Stimulated activated CD8-positive, alpha-beta memory T cell treated with anti-CD3 and anti-CD28 coated beads, Interleukin-2, amount 100 ng/mL, for 1 hour (primary cell): ENCODE data around the gene DDOST.
"Not testable (repeated sequence)": the region's sequence is repeated elsewhere in the genome, so short reads cannot be mapped to it uniquely, and the experiment has no call there.

Experiments used
- DNase-seq, 2 donors: peaks; one replicate each; pipeline ENCODE4 v3.0.0-alpha.2; 2020; ENCODE audit warnings: low read depth in 2 of 2

Gene DDOST

DNA sequence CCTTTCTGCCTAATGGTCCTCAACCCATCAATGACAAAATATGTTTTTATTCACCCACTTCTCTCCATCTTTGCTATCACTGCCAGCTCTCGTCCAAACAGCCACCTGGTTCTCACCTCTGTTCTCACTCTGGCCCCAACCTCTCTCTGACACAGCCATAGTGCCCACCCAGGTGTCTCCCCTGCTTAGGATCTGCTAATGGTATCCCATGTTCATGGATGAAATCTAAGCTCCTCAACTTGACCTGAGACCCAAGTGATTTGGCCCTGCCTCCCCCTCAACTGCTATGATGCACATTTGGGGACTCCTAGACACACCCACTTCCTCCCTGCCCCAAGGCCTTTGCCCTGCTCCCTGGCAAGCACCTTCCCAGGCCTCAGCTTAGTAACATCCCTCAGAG, 30.7 kb upstream of the DDOST start:
- DNase-seq: no peak

DNA sequence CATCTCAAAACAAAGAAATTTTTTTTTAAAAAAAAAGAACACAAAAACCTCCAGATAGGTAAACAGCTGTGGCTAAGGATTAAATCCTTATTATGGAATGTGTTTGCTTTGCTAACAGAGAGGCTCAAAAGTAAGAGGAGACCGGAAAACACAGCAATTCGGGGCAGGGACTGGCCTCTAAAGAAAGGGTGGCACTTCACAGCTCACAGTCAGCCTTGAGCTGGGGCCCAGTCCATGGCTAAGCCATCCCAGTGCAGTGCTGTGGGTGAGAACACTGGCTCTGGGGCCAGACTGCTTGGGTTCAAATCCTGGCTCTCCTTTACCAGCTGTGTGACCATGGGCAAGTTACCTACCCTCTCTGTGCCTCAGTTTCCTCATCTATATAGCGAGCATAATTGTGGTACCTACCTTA, 28.5 kb upstream of the DDOST start:
- no peak for DNase-seq

DNA sequence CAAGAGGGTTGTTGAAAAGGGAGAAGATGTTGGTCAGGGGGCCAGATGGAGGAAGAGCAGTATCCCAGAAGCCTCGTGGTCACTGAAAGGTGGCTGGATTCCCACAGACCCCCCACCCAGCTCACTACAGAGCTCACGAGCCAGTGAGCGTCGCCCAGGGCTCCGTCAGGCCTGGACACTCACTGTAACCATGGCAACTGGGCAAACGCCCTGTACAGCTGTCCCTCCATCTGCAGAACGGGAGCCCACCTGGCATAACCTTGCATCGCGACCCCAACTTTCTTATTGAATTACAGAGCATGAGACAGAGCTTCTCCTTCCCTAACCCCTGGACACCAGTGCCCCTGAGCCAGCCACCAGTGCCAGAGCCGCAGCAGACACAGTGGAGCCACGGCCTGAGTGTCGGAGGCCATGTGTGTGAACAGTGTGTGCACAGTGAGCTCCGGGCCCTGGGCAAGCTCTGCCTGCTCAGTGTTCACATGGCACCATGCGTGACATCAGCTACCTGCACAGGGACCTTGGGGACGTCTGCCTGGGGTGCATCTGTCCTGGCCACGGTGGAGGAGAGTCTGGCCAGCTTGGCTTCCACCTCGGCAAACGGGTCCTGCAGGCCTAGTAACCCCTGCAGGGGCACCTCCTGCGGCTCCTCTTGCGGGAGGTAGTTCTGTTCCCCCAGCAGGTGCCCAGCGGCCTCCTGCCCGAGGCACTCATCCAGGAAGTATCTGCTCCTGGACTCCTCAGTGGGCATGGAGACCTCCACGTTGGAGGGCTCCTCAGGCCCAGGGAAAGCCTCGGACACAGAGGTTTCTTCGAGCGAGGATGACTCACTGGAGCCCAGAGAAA, 25.9 kb upstream of the DDOST start:
- DNase-seq: no peak

DNA sequence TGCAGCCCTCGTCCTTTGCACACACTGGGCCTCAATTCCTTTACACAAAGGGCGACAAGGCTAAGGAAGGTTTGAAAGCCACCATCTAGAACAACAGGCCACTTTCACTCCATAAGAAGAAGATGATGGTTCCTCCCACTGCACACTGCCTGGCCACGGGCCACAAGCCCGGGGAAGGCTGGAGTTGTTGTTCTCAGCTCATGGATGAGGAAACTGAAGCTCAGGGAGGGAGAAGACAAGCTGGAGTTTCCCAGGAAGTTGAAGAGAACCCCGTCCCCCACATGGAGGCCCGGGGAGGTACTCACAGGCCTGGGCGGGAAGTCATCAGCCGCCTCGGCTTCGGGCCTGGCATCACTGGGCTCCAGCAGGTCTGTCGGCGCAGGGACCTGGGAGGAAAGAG, 24.6 kb upstream of the DDOST start:
- DNase-seq: no peak

DNA sequence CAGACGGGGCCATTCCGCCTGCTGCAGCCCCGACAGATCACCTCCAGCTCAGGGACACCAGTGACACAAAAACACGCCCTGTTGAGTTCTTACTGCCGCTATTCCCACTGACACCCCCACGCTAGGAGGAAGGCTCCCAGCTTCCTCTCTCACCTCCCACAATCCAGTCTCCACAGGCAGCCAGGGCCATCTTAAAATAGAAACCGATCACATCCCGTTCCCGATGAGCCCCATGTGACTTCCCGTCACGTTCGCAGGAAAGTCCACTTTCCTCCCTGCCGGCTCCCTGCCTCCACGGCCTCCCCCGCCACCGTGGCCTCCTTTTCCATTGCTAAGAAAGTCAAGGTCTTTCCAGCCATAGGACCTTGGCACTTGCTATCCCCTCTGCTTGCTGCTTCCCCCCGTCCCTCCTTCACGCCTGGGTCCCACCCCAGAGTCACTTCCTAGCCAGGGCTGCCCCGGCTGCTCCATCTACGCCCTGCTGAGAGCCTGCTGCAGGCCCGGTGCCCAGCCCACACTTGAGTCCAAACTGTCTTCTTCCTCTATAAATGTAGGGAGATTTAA, 24.0 kb upstream of the DDOST start:
- DNase-seq: no peak

DNA sequence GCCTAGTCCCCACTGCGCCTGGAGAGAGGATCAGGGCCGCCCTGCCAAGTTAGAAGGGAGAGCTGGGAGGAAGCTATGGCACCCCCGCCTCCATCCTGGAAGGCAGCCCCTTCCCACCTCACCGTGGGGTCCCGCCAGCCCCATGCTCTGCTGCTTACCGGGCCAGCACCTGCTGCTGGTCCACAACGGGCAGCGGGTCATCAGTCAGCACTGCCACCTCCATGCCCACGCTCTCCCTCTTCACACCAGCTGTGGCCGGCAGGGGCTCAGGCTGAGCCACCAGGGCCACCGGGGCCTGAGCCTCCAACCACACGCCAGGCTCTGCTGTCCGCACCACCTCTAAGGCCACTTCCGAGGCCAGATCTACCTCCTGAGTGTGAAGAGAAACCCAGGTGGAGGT, 23.5 kb upstream of the DDOST start:
- no peak for DNase-seq

DNA sequence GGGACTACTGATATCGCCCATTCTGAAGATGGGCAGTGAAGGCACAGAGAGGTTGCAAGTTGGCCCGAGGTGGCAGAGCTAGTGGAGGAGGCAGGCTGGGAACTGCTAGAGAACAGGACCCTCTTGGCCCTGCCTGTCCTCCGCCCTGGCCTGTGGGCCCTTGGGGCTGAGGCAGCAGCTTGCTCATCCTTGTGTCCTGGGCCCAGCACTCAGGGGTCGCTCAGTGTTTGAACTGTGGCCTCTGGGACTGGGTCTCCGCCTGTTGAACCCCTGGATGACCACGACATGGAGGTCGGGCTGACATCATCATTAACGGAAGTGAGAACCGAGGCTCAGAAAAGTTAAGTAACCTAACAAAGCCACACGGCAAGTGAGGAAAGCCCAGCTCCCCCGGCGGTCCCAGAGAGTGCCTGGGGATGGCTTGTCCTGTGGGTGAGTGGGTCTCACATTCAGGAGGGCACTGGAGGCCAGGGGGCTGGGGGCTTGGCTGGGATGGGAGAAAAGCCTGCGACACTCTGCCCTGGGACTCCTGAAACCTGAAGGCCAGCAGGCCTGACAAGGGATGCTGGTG, 23.0 kb upstream of the DDOST start:
- DNase-seq: no peak

DNA sequence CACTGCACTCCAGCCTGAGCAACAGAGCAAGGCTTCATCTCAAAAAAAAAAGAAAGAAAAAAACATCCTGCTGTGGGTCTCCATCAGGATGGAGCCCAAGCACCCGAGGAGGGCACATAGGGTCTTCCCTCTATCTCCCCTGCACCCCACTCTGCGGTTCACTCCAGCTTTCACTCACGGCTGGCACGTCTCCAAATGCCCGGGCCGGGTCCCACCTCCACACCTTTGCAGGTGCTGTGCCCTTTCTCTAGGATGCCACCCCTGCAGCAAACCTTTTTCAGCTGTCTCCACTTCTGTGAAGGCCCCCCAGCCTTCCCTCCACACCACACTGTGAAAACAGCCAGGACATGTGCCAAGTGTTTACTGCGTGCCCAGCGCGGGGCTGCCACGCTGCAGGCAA, 22.4 kb upstream of the DDOST start:
- DNase-seq: no peak

DNA sequence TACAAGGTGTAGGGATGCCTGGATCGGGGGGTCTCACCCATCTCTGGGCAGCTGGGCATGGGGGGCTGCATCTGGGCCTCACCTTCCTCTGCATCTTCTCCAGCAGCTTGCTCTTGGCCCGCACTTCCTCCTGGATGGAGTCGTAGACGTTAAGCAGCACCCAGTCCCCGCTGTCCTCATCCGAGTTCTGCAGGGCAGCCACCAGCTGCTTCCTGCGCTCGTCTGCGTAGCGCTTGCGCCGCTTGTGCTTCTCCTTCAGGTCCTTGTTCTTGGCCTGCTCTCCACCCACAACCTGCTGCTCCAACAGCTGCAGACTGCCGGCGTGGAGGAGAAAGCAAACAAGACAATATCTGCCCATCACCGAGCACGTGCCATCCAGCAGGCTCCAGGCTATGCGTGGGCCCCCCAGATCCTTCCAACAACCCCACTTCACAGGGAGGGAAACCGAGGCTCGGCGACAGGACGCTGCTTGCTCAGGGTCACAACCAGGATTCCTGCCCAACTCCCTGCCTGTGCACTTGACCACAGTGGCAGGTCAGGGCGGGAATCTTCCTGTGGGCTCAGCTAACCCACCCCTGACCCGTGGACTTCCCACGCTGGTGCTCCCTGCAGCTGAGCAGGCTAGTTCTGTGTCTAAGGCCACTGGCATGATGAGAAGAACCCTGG, 21.5 kb upstream of the DDOST start:
- DNase-seq: no peak

DNA sequence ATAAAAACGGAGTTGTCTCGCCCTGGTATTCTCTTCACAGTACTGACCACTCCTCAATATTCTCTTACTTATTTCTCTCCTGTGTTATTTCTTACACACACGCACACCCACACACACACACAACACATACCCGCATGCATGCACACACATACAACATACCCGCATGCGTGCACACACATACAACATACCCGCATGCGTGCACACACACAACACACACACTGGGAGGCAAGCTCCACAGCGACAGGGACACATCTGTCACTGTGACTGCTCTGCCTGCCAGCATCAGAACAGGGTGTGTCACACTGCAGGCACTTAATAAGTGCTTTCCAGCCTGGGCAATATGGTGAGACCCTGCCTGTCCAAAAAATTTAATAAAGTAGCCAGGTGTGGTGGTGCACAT, 20.8 kb upstream of the DDOST start:
- DNase-seq: no peak

DNA sequence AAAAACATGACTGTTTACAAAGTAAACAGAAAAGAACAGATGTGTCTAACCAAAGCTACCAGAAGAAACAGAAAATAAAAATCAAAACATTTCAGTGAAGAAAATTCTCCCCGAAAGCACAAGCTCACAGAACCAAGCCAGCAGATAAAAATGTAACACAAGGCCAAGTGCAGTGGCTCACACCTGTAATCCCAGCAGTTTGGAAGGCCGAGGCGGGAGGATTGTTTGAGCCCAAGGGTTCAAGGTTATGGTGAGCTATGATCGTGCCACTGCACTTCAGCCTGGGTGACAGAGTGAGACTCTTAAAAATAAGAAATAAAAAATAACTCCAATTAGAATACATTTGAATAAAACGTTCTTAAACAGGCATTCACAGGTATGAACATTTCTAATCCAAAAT, 19.1 kb upstream of the DDOST start:
- no peak for DNase-seq

DNA sequence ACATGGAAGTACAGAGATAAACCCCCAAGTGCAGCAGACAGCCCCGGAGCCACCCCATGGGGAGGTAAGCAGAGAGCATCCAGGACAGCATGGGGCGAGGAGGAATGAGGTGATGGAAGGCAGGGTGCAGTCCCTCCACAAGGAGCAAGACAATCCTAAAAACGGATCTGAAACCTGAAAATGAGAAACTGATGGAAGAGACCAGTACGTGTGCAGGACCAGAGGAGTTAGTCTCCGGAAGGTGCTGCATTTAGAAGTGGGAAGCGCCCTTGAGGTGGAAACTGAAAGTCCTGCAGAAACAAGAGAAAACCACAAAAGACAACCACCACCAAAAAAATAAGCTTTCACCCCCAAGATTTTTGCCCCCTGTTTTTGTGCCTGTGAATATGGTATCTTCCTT, 17.4 kb upstream of the DDOST start:
- DNase-seq: no peak

DNA sequence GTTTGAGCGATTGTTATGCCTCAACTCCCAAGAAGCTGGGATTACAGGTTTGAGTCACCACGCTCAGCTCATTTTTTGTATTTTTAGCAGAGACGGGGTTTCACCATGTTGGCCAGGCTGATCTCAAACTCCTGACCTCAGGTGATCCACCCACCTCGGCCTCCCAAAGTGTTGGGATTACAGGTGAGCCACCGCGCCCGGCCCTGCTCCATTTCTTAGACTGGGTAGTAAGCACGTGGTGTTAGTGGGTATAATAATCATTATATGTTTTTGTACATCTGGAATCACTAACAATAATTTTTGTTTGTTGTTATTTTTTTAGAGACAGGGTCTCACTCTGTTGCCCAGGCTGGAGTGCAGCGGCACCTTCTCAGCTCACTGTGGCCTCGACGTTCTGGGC, 12.5 kb upstream of the DDOST start:
- not testable (repeated sequence) for DNase-seq

DNA sequence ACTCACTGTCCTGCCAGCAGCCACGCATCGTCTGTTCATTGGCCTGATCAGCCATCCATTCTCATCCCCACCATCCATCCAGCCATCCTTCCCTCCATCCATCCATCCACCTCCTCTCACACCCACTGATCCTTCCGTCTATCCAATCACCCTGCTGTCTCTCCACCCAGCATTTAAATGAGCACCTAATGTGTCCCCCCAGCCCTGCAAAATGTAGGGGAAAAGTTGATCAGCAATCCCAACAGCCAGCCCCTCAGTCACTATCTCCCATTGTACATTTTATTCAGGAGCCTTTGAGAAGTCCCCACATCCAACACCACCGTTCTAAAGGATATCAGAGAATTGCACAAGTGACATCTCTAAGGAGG, 11.1 kb upstream of the DDOST start:
- DNase-seq: no peak

DNA sequence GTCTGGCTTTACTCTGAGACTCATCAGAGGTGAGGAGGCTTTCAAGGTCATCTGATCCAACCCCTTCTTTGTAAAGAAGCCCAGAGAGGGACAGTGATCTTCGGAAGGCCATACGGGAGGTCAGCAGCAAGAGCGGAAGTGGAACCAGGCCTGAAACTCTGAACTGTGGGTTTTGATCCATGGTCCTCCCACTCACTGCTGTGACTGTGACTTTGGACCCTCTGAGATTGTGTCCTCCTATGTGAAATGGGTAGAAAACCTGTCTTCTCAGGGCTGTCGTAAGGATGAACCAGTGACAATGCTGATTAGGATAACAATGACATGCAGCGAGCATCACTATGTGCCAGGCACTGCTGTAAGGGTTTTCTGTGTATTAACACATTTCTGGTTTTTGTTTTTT, 9.8 kb upstream of the DDOST start:
- DNase-seq: no peak

DNA sequence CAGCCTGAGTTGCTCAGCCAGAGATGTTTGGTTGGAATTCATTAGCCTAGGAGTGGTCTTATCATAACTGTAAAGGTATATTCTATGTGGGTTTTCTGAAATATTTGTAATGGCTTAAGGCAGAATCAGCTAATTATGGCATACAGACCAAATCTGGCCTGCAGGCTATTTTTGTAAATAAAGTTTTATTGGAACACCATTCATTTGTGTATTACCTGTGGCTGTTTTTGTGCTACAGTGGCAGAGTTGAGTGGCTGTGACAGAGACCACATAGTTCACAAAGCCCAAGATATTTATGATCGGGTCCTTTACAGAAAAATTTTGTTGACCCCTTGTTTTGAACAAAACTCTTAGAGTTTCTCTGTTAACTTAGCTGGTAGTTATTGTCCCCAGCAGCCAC, 7.4 kb upstream of the DDOST start:
- no peak for DNase-seq

DNA sequence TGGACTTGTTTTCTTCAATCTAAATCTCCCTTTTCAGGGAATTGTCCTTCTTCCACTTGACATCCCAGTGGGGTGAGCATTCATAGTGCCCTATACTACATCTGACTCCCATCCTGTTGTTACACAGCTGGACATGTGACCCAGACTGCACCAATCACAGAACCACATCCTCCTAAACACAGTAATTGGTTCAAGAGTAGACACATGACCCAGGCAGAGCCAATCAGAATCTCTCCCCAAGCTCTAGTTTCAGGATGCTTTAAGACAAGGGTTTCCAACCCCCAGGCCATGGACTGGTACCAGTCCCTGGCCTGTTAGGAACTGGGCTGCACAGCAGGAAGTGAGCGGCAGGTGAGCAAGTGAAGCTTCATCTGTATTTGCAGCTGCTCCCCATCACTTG, 5.6 kb upstream of the DDOST start:
- DNase-seq: no peak

DNA sequence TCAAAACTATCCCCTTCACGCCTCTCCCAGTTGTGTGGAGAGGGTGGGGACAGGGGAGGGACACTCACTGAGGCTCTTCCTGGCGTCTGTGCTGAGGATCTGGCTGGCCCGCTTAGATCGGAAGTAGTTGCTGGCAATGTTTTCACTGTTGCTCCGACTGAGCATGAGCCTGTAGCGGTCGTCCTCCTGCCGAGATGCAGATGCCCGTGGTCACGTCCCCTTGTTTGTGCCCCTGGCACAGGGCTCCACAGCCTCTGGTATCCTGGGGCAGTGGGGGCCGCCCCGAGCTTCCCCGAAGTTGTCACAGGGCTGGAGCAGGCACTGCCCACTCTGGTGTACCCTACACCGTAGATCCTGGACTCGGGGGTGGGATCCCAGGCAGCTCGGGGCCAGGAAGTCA, 5.0 kb upstream of the DDOST start:
- DNase-seq: no peak

DNA sequence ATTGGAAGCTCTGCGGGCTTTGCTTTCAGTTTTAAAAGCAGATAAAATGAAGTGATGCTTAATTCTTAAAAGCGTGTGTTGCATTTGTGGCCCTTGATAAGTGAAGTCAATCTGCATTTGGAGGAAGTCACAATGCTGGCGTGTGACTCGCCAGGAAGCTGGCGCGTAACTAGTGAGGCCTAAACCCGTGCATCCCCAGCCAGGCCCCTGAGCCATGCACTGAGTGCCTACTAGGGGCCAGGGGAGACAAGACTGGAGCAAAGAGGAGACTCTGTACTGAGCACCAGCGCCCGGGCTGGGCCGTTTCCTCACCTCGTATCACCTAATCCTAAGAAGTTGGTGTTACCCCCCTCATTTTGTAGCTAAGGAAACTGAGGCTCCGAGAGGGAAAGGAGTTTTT, 4.6 kb upstream of the DDOST start:
- DNase-seq: no peak

DNA sequence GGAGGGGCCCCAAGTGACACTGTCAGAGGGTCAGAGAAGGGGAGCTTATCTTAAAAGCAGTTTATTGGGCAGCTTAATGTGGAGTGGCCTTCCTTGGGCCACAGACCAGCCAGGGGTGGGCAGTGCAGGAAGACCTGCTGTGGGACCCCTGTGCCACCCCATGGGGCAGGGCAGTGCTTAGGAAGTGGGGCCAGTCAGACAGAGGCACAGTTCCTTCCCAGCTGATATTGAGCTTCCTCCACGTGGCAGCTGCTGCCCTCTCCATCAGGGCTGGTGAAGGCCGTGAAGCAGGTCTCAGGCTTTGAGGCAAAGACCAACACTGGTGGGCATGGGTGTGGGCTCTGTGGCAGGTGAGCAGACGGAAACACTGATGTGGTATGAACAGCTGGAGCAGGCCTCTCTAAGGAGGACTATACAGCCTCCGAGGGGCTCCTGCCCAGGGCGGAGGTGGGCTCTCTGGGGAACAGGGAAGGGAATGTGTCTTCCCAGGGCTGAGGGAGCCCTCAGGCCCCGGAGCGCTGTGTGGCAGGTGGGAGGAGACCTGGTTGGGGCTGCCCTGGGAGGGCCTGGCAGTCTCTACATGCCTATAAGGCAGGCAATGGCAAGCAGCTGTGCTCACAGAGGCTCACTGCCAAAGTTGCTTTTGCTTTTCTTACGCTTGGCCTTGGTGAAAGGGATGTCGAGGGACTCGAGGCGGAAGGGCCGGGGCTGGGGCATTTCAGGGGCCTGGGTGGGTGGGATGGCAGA, 3.0 kb upstream of the DDOST start:
- DNase-seq: no peak

DNA sequence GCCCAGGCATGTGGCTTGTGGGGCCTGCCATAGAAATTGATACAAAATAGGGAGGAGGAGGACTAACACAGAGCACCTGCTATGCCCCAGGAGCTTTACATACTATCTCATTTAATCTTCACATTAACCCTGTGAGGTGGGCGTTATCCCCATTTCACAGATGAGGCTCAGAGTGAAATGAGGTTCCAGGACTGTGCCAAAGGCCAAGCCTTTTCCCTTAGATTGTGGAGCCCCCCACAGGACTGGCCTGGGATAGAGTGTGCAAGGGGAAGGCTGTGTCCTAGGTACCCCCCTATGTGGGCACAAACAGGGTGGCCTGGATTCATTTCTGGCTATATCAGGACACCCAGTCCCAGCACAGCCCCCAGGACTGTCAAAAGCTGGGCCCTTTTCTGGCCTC, 2.2 kb upstream of the DDOST start:
- no peak for DNase-seq

DNA sequence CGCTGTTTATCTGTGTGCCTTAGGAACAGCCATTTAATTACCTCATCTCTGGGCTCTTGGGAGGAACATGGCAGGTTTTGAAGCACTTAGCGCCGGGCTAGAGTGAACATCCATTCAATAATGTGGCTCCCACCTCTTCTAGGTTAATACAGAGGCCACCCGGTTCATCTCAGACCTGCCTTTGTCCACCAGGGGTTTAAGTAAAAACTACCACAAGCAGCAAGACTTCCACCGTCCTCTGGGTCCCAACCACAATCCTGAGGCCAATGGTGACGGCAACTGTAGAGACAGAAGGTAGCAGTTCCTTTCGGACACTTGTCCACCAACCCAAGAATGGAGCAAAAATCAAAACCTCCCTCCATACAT, 924 bp upstream of the DDOST start:
- DNase-seq: no peak

DNA sequence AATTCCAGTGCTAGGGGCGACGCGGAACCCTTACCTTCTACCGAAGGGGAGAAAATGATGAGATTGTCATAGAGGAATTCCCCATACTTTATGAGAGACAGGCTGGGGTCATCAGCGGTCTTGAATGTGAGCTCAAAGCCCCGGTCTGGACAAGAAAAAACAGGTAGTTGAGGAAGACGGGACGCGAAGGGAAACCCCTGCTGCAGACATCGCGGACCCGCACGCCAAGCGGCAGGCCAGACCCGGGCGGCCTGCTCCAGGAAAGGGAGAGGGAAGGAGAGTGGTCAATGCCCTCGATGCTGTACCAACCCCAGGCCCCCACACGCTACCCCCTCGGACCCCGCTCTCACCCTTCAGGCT, 342 bp downstream of the DDOST start:
- DNase-seq: no peak
